Activated B cell treated with CpG ODN at 0.5 μM for 24 hours (primary cell): ENCODE data around the gene CSNK2B. TPM values are rescaled to one million over a fixed set of nuclear protein-coding genes. Genes with fewer than 3 reads are reported as not detected.

Source experiments
- ATAC-seq: fragments of 200-7000 bp; cut with Tn5 transposase; one replicate; pipeline ENCODE4 v1.10.0; 2021; ENCODE audit warnings: low read depth, mild to moderate bottlenecking, moderate library complexity
- CTCF ChIA-PET: fragments of 350-600 bp; sonication (Branson Sonifier 250); formaldehyde crosslinking; loops from one replicate; lab custom pipeline; 2021; ENCODE audit warnings: antibody characterized with exemption; lab: Charles Lee
- POLR2A ChIA-PET: fragments of 350-600 bp; sonication (Branson Sonifier 250); formaldehyde crosslinking; loops from one replicate; lab custom pipeline; 2021; ENCODE audit warnings: antibody characterized with exemption; lab: Charles Lee
- DNase-seq: peaks from one replicate; pipeline ENCODE4 v3.0.0; 2022
- H3K27ac Mint-ChIP-seq: one replicate; pipeline ENCODE4 v1.8.0; 2020; ENCODE audit warnings: mixed read lengths
- H3K27me3 Mint-ChIP-seq: one replicate; pipeline ENCODE4 v1.8.0; 2021; ENCODE audit warnings: mixed read lengths
- H3K36me3 Mint-ChIP-seq: one replicate; pipeline ENCODE4 v1.8.0; 2021; ENCODE audit warnings: low read depth, mixed read lengths
- H3K4me1 Mint-ChIP-seq: one replicate; pipeline ENCODE4 v1.8.0; 2021; ENCODE audit warnings: mixed read lengths
- H3K4me3 Mint-ChIP-seq: one replicate; pipeline ENCODE4 v1.8.0; 2020; ENCODE audit warnings: mild to moderate bottlenecking, mixed read lengths
- H3K9me3 Mint-ChIP-seq: one replicate; pipeline ENCODE4 v1.8.0; 2020; ENCODE audit warnings: mixed read lengths
- CTCF ChIP-seq: fragments of 200-600 bp; IDR thresholded peaks from one replicate; pipeline ENCODE4 v1.8.0; 2022; ENCODE audit warnings: antibody characterized with exemption, mild to moderate bottlenecking
- intact Hi-C: fragments of 100-400 bp; cut with micrococcal nuclease; formaldehyde crosslinking; loops from one replicate; pipeline ENCODE4 v1.15.1; 2024
- total RNA-seq: library from RNA; stranded (reverse); gene quantifications from 2 replicates; pipeline ENCODE4 v1.2.3, GENCODE V29; 2022

The CSNK2B gene
- total RNA-seq, 1 donor from 2014 or later, result 191 TPM

DNA sequence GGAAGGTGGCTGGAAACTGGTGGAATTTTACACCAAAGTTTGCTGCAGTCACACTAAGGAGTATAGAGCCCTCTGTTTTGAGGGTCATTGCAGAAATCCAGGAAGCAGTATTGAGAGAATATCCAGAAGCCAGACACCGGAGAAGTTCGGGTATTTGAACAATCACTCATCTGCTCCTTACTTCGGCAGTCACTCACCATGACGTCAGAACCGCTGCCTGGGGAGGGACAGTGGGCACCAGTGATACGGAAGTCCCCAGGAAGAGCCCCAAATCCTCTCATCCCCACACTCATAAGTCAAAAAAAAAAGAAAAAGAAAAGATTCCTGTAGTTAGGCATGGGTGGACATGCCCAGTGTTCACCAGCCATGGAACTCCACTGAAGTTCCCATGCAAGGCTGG is 11.0 kb downstream of the CSNK2B start:
- TF ChIP-seq CTCF, result no peak
- DNase-seq (no peak), ATAC-seq (no peak)
- peaks cover 31% of the 10 kb centered on the region for H3K4me1 Mint-ChIP-seq
- ChIA-PET POLR2A (interaction anchor here (1.0 kb wide), 1 partner anchor 61 kb away, joined by 3 read pairs; no protein-coding TSS in a partner anchor), CTCF (no interaction called here)
- no peaks in the 10 kb centered on the region for H3K9me3 Mint-ChIP-seq
- H3K36me3 Mint-ChIP-seq, result peaks cover 22% of the 10 kb centered on the region
- intact Hi-C loops, result no loop called here
- H3K4me3 Mint-ChIP-seq, result no peak overlapping the region
- H3K27me3 Mint-ChIP-seq, result no peaks in the 10 kb centered on the region
- H3K27ac Mint-ChIP-seq, result no peak overlapping the region

- intact Hi-C loops, result no loop called here
- H3K4me1 Mint-ChIP-seq, result peaks cover 36% of the 10 kb centered on the region
- POLR2A ChIA-PET, result interaction anchor here (1.0 kb wide), 1 partner anchor 13 kb away, joined by 3 read pairs; the partner anchor contains the start of gene GPANK1
These were observed 12.1 kb downstream of the CSNK2B start for GRCh38 chr6:31677955-31678354.

DNA sequence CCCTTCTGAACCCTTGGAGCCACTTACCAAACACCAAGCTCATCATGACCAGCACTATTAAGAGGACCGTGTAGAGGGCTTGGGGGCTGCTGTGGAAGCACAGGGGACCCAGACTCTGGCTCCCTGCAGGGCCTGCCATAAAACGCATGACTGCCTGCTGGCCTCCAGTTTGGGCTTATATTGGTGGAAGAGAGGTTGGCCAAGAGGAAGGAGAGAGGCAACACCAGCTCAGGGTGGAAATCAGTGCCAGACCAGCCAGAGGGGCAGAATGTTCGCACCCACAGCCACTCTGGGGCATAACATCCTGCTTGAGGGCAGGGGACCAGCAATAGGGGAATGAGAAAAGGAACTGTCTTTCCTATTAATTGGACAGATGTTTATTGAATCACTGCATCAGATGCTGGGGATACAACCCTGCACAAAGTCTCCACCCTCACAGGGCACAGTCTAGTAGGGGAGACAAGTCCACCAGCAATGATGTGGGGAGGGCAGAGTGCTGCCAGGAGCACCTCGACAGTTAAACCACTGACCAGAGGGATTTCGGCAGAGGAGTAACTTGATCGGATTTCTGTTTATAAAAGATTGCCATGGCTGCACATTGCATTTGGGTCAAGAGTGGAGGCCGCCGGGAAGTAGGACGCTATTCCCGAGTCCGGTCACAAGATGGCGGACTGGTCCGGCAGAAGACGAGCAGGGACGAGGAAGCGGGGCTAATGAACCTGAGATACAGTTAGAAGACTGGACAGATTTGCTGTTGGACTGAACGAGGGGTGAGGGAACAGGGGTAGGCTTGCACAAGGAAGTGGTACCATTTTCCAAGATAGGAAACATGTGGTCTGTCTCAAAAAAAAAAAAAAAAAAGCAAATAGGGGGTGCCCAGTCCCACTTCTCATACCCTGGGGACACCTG is 14.6 kb downstream of the CSNK2B start, which contains the start of gene LY6G5C:
Gene LY6G5C (minus strand): TSS at position 842 of the 909 bp plus-strand sequence. CDS start 694 bp downstream, at position 148.
- no peaks in the 10 kb centered on the region for H3K27me3 Mint-ChIP-seq
- peak; percentile 46 for DNase-seq
- peak; percentile 75 for ATAC-seq
- ChIA-PET POLR2A (interaction anchor here (0.7 to 2.3 kb wide), 14 partner anchors 16 to 186 kb away, joined by 3 to 23 read pairs (median 4); partner anchors contain the start of genes ABHD16A, BAG6, C6orf47 and CLIC1), CTCF (interaction anchor here (0.7 to 3.6 kb wide), 8 partner anchors 19 to 271 kb away, joined by 3 to 22 read pairs (median 6); partner anchors contain the start of gene HSPA1B)
- intact Hi-C loops, result loop anchor here (1.0 to 5.0 kb wide), 9 partner anchors 22 to 272 kb away; partner anchors contain the start of genes ABHD16A and ATP6V1G2
- H3K27ac Mint-ChIP-seq, result peak within 1 kb of the TSS; percentile 72
- no peak for TF ChIP-seq CTCF
- H3K4me1 Mint-ChIP-seq, result peaks cover 40% of the 10 kb centered on the region
- H3K36me3 Mint-ChIP-seq, result peaks cover 4% of the 10 kb centered on the region
- H3K9me3 Mint-ChIP-seq, result no peaks in the 10 kb centered on the region
- peak within 1 kb of the TSS; percentile 84 for H3K4me3 Mint-ChIP-seq

More at GRCh38 chr6:31677955-31678354, 12.1 kb downstream of the CSNK2B start:
- Mint-ChIP-seq H3K36me3 (peaks cover 11% of the 10 kb centered on the region), H3K27ac (no peak overlapping the region), H3K9me3 (no peaks in the 10 kb centered on the region), H3K27me3 (no peaks in the 10 kb centered on the region), H3K4me3 (no peak overlapping the region)
- DNase-seq (no peak), ATAC-seq (no peak)
- CTCF ChIA-PET, result interaction anchor here (0.9 kb wide), 1 partner anchor 92 kb away, joined by 3 read pairs; no protein-coding TSS in a partner anchor
- no peak for TF ChIP-seq CTCF

- H3K9me3 Mint-ChIP-seq, result no peaks in the 10 kb centered on the region
- CTCF ChIA-PET, result interaction anchor here (0.8 to 3.6 kb wide), 7 partner anchors 46 to 271 kb away, joined by 3 to 22 read pairs (median 7); partner anchors contain the start of gene HSPA1B
- POLR2A ChIA-PET, result interaction anchor here (0.7 to 2.3 kb wide), 14 partner anchors 17 to 187 kb away, joined by 3 to 23 read pairs (median 4); partner anchors contain the start of genes ABHD16A, BAG6, C6orf47 and CLIC1
- ATAC-seq (peak; percentile 55), DNase-seq (peak; percentile 45)
- H3K27ac Mint-ChIP-seq, result peak overlapping the region; percentile 24
- no peaks in the 10 kb centered on the region for H3K27me3 Mint-ChIP-seq
- TF ChIP-seq CTCF, result no peak
- H3K36me3 Mint-ChIP-seq, result peaks cover 11% of the 10 kb centered on the region
- peaks cover 39% of the 10 kb centered on the region for H3K4me1 Mint-ChIP-seq
- intact Hi-C loops, result loop anchor here (2.0 to 5.0 kb wide), 4 partner anchors 22 to 271 kb away; partner anchors contain the start of gene ABHD16A
- peak overlapping the region; percentile 84 for H3K4me3 Mint-ChIP-seq
These were observed 15.3 kb downstream of the CSNK2B start for GRCh38 chr6:31681135-31681671.
